Measurements from ENCODE around the gene KDM5B.

Gene KDM5B

GRCh38 chr1:202805886-202806844 is 2.1 kb downstream of the KDM5B start:
- Histone ChIP-seq H3K4me3 (ENCODE audit: low read depth in 1 of 5, low read length in 5 of 5) (peak overlapping the region; percentile 80 to 98 (median 96)), H3K4me1 (ENCODE audit: control insufficient read depth in 5 of 5, insufficient read depth in 5 of 5, low read length in 5 of 5) (peaks cover 2 to 40% (median 30%) of the 10 kb centered on the region in 5 donors), H3K9me3 (ENCODE audit: control insufficient read depth in 5 of 5, low read length in 5 of 5) (no peaks in the 10 kb centered on the region), H3K27ac (ENCODE audit: low read depth, low read length) (peak overlapping the region; percentile 75), H3K36me3 (ENCODE audit: control insufficient read depth in 5 of 5, insufficient read depth in 5 of 5, low read length in 5 of 5) (no peaks in the 10 kb centered on the region), H3K9ac (ENCODE audit: low read length in 5 of 5) (peak overlapping the region; percentile 38 to 89 (median 86)), H3K27me3 (ENCODE audit: control insufficient read depth in 5 of 5, insufficient read depth in 4 of 5, low read length in 5 of 5) (no peaks in the 10 kb centered on the region)

DNA sequence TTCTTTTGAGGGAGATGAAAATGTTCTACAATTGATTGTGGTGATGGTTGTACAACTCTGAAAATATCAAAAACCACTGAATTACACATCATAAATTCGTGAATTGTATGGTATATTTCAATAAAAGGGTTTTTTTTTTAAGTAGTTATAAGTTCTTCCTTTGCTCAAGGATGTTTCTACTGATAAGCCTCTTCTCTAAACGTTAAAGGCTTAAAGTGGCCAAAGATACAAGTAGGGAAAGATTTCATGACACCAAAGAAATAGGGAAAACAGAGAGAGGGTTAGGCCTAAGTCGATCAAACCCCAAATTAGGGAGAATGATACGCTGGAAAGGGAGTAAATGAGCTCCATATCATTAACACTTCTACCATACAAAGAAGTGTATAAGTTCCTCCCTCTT is 4.1 kb downstream of the KDM5B start:
- H3K36me3 ChIP-seq (ENCODE audit: control insufficient read depth in 5 of 5, insufficient read depth in 5 of 5, low read length in 5 of 5) = no peaks in the 10 kb centered on the region
- H3K4me3 ChIP-seq (ENCODE audit: low read depth in 1 of 5, low read length in 5 of 5) = no peak overlapping the region
- no peak overlapping the region for H3K27ac ChIP-seq (ENCODE audit: low read depth, low read length)
- no peaks in the 10 kb centered on the region for H3K9me3 ChIP-seq (ENCODE audit: control insufficient read depth in 5 of 5, low read length in 5 of 5)
- no peak overlapping the region for H3K9ac ChIP-seq (ENCODE audit: low read length in 5 of 5)
- H3K4me1 ChIP-seq (ENCODE audit: control insufficient read depth in 5 of 5, insufficient read depth in 5 of 5, low read length in 5 of 5) = peaks cover 0 to 27% (median 20%) of the 10 kb centered on the region in 5 donors
- no peaks in the 10 kb centered on the region for H3K27me3 ChIP-seq (ENCODE audit: control insufficient read depth in 5 of 5, insufficient read depth in 4 of 5, low read length in 5 of 5)

DNA sequence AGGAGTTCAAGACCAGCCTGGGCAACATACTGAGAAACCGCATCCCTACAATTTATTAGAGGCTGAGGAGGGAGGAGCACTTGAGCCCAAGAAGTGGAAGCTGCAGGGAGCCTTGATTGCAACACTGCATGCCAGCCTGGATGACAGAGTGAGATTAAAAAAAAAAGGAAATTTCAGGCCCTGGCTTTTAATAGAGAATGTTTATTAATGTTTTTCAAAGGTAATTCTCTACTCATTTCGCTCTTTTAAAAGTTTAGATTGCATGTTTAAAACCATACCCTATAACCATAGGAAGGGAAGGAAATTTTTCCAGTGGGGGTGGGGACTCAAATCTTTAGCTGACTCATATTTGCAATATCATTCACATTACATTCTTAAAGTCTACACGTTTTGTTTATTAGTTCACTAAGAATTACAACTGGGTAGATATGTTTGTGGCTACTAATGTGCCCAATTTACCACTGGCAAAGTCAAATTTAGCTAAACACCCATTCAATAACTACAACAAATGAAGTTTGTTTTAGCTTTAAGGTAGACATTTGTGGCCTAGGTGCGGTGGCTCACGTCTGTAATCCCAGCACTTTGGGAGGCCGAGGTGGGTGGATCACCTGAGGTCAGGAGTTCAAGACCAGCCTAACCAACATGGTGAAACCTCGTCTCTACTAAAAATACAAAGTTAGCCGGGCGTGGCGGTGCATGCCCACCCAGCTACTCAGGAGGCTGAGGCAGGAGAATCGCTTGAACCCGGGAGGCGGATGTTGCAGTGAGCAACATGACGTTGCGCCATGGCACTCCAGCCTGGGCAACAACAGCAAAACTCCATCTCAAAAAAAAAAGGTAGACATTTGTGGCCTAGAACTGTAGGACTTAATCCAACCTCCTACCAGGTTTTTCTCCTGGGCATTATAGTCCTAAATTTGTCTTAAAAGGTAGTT is 5.0 kb downstream of the KDM5B start:
- Histone ChIP-seq H3K36me3 (ENCODE audit: control insufficient read depth in 5 of 5, insufficient read depth in 5 of 5, low read length in 5 of 5) (no peaks in the 10 kb centered on the region), H3K27me3 (ENCODE audit: control insufficient read depth in 5 of 5, insufficient read depth in 4 of 5, low read length in 5 of 5) (no peaks in the 10 kb centered on the region), H3K27ac (ENCODE audit: low read depth, low read length) (no peak overlapping the region), H3K4me1 (ENCODE audit: control insufficient read depth in 5 of 5, insufficient read depth in 5 of 5, low read length in 5 of 5) (peaks cover 0 to 22% (median 19%) of the 10 kb centered on the region in 5 donors), H3K4me3 (ENCODE audit: low read depth in 1 of 5, low read length in 5 of 5) (no peak overlapping the region), H3K9me3 (ENCODE audit: control insufficient read depth in 5 of 5, low read length in 5 of 5) (no peaks in the 10 kb centered on the region), H3K9ac (ENCODE audit: low read length in 5 of 5) (no peak overlapping the region)

GRCh38 chr1:202802034-202802433 is 6.2 kb downstream of the KDM5B start:
- Histone ChIP-seq H3K4me1 (ENCODE audit: control insufficient read depth in 5 of 5, insufficient read depth in 5 of 5, low read length in 5 of 5) (peaks cover 0 to 21% (median 19%) of the 10 kb centered on the region in 5 donors), H3K27me3 (ENCODE audit: control insufficient read depth in 5 of 5, insufficient read depth in 4 of 5, low read length in 5 of 5) (no peaks in the 10 kb centered on the region), H3K9ac (ENCODE audit: low read length in 5 of 5) (no peak overlapping the region)

GRCh38 chr1:202801175-202801574 is 7.0 kb downstream of the KDM5B start:
- no peak overlapping the region for H3K4me3 ChIP-seq (ENCODE audit: low read depth in 1 of 5, low read length in 5 of 5)
- H3K4me1 ChIP-seq (ENCODE audit: control insufficient read depth in 5 of 5, insufficient read depth in 5 of 5, low read length in 5 of 5) = peaks cover 0 to 13% (median 11%) of the 10 kb centered on the region in 5 donors
- no peaks in the 10 kb centered on the region for H3K27me3 ChIP-seq (ENCODE audit: control insufficient read depth in 5 of 5, insufficient read depth in 4 of 5, low read length in 5 of 5)
- no peaks in the 10 kb centered on the region for H3K9me3 ChIP-seq (ENCODE audit: control insufficient read depth in 5 of 5, low read length in 5 of 5)
- H3K9ac ChIP-seq (ENCODE audit: low read length in 5 of 5) = no peak overlapping the region
- H3K36me3 ChIP-seq (ENCODE audit: control insufficient read depth in 5 of 5, insufficient read depth in 5 of 5, low read length in 5 of 5) = peaks cover 0 to 3% (median 0%) of the 10 kb centered on the region in 5 donors
- no peak overlapping the region for H3K27ac ChIP-seq (ENCODE audit: low read depth, low read length)

More at GRCh38 chr1:202802034-202802433, 6.2 kb downstream of the KDM5B start:
- Histone ChIP-seq H3K27ac (ENCODE audit: low read depth, low read length) (no peak overlapping the region), H3K4me3 (ENCODE audit: low read depth in 1 of 5, low read length in 5 of 5) (no peak overlapping the region), H3K36me3 (ENCODE audit: control insufficient read depth in 5 of 5, insufficient read depth in 5 of 5, low read length in 5 of 5) (no peaks in the 10 kb centered on the region), H3K9me3 (ENCODE audit: control insufficient read depth in 5 of 5, low read length in 5 of 5) (no peaks in the 10 kb centered on the region)

- H3K4me3 ChIP-seq (ENCODE audit: low read depth in 1 of 5, low read length in 5 of 5) = no peak overlapping the region
- no peaks in the 10 kb centered on the region for H3K9me3 ChIP-seq (ENCODE audit: control insufficient read depth in 5 of 5, low read length in 5 of 5)
- H3K4me1 ChIP-seq (ENCODE audit: control insufficient read depth in 5 of 5, insufficient read depth in 5 of 5, low read length in 5 of 5) = peaks cover 0 to 8% (median 7%) of the 10 kb centered on the region in 5 donors
- H3K27me3 ChIP-seq (ENCODE audit: control insufficient read depth in 5 of 5, insufficient read depth in 4 of 5, low read length in 5 of 5) = no peaks in the 10 kb centered on the region
- no peak overlapping the region for H3K9ac ChIP-seq (ENCODE audit: low read length in 5 of 5)
- peaks cover 0 to 3% (median 0%) of the 10 kb centered on the region in 5 donors for H3K36me3 ChIP-seq (ENCODE audit: control insufficient read depth in 5 of 5, insufficient read depth in 5 of 5, low read length in 5 of 5)
- no peak overlapping the region for H3K27ac ChIP-seq (ENCODE audit: low read depth, low read length)
These were observed 7.5 kb downstream of the KDM5B start for GRCh38 chr1:202800742-202801141.

DNA sequence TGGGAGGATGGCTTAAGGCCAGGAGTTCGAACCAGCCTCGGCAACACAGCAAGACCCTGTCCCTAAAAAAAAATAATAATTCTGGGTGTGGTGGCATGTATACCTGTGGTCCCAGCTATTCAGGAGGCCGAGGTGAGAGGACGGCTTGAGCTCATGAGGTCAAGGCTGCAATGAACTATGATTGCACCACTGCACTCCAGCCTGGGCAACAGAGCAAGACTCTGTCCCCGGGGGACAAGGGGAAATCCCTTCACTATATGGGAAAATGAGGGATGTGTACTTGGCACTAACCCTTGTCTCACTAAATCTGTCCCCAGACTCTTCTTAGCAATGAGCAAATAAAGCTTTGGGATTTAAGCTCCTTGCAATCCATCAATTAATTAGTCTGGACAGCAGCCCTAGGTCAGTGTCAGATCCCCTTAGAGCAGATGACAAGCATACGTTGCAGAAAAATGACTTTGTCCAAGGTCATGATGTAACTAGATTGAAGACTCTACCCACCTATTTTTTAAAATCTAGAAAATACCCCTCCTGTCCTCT is 9.4 kb downstream of the KDM5B start:
- Histone ChIP-seq H3K4me3 (ENCODE audit: low read depth in 1 of 5, low read length in 5 of 5) (no peak overlapping the region), H3K27me3 (ENCODE audit: control insufficient read depth in 5 of 5, insufficient read depth in 4 of 5, low read length in 5 of 5) (no peaks in the 10 kb centered on the region), H3K4me1 (ENCODE audit: control insufficient read depth in 5 of 5, insufficient read depth in 5 of 5, low read length in 5 of 5) (peaks cover 0 to 7% (median 3%) of the 10 kb centered on the region in 5 donors), H3K36me3 (ENCODE audit: control insufficient read depth in 5 of 5, insufficient read depth in 5 of 5, low read length in 5 of 5) (peaks cover 0 to 3% (median 0%) of the 10 kb centered on the region in 5 donors), H3K9ac (ENCODE audit: low read length in 5 of 5) (no peak overlapping the region), H3K9me3 (ENCODE audit: control insufficient read depth in 5 of 5, low read length in 5 of 5) (no peaks in the 10 kb centered on the region), H3K27ac (ENCODE audit: low read depth, low read length) (no peak overlapping the region)

- H3K9ac ChIP-seq (ENCODE audit: low read length in 5 of 5) = no peak overlapping the region
- no peak overlapping the region for H3K27ac ChIP-seq (ENCODE audit: low read depth, low read length)
- no peaks in the 10 kb centered on the region for H3K27me3 ChIP-seq (ENCODE audit: control insufficient read depth in 5 of 5, insufficient read depth in 4 of 5, low read length in 5 of 5)
- H3K4me1 ChIP-seq (ENCODE audit: control insufficient read depth in 5 of 5, insufficient read depth in 5 of 5, low read length in 5 of 5) = peaks cover 0 to 6% (median 2%) of the 10 kb centered on the region in 5 donors
- H3K9me3 ChIP-seq (ENCODE audit: control insufficient read depth in 5 of 5, low read length in 5 of 5) = no peaks in the 10 kb centered on the region
- no peak overlapping the region for H3K4me3 ChIP-seq (ENCODE audit: low read depth in 1 of 5, low read length in 5 of 5)
- peaks cover 0 to 3% (median 0%) of the 10 kb centered on the region in 5 donors for H3K36me3 ChIP-seq (ENCODE audit: control insufficient read depth in 5 of 5, insufficient read depth in 5 of 5, low read length in 5 of 5)
These were observed 10.0 kb downstream of the KDM5B start for GRCh38 chr1:202798260-202798659.

DNA sequence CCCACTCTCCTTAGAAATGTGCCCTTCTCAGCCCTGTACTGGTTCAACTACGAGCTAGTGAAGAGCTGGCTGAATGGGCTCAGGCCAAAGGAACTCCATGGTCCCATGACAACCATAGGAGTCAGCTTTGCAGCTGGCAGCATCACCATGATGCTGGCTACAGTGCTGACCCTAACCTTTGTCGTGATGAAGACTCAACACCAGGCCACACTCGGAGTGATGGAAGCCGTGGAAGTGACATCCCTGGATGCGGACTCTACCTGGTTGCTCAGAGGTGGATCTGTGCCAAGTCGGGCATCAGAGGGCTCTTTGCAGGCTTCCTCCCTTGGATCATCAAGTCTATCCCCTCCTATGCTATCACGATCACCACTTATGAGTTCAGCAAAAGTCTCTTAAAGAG is 11.6 kb downstream of the KDM5B start:
- Histone ChIP-seq H3K4me3 (ENCODE audit: low read depth in 1 of 5, low read length in 5 of 5) (no peak overlapping the region), H3K4me1 (ENCODE audit: control insufficient read depth in 5 of 5, insufficient read depth in 5 of 5, low read length in 5 of 5) (peaks cover 0 to 5% (median 0%) of the 10 kb centered on the region in 5 donors), H3K9ac (ENCODE audit: low read length in 5 of 5) (no peak overlapping the region), H3K9me3 (ENCODE audit: control insufficient read depth in 5 of 5, low read length in 5 of 5) (no peaks in the 10 kb centered on the region), H3K27me3 (ENCODE audit: control insufficient read depth in 5 of 5, insufficient read depth in 4 of 5, low read length in 5 of 5) (no peaks in the 10 kb centered on the region), H3K27ac (ENCODE audit: low read depth, low read length) (no peak overlapping the region), H3K36me3 (ENCODE audit: control insufficient read depth in 5 of 5, insufficient read depth in 5 of 5, low read length in 5 of 5) (peaks cover 0 to 3% (median 0%) of the 10 kb centered on the region in 5 donors)
